Stomach smooth muscle (tissue), 2 donors: ENCODE data around the gene IL1R2.

Experiments
- H3K27ac ChIP-seq: one replicate; pipeline ENCODE4 v1.7.0; 2013; ENCODE audit warnings: mild to moderate bottlenecking, low read length, inconsistent platforms
- H3K27me3 ChIP-seq, 2 donors: one replicate each; pipeline ENCODE4 v1.7.0; 2013; ENCODE audit warnings: low read length in 2 of 2; ENCODE audit not compliant: insufficient read depth in 2 of 2, control insufficient read depth in 1 of 2
- H3K36me3 ChIP-seq, 2 donors: one replicate each; pipeline ENCODE4 v1.7.0; 2013; ENCODE audit warnings: low read length in 2 of 2; ENCODE audit not compliant: control insufficient read depth in 2 of 2, insufficient read depth in 2 of 2
- H3K4me1 ChIP-seq: one replicate; pipeline ENCODE4 v1.7.0; 2013; ENCODE audit warnings: low read length; ENCODE audit not compliant: control insufficient read depth, insufficient read depth
- H3K4me3 ChIP-seq, 2 donors: one replicate each; pipeline ENCODE4 v1.7.0; 2013; ENCODE audit warnings: low read length in 2 of 2
- H3K9ac ChIP-seq, 2 donors: one replicate each; pipeline ENCODE4 v1.7.0; 2013; ENCODE audit warnings: low read length in 2 of 2, mild to moderate bottlenecking in 1 of 2
- H3K9me3 ChIP-seq, 2 donors: one replicate each; pipeline ENCODE4 v1.7.0; 2013; ENCODE audit warnings: low read length in 2 of 2; ENCODE audit not compliant: control insufficient read depth in 2 of 2
- donor health status: healthy.
- donor health status: Pancreatic carcinoma.

IL1R2 gene

GRCh38 chr2:102030855-102031527, 39.2 kb downstream of the IL1R2 start:
- Histone ChIP-seq H3K9ac (no peak overlapping the region), H3K27me3 (no peaks in the 10 kb centered on the region), H3K27ac (no peak overlapping the region), H3K4me3 (no peak overlapping the region), H3K9me3 (peaks cover 0 to 2% of the 10 kb centered on the region in 2 donors), H3K36me3 (no peaks in the 10 kb centered on the region), H3K4me1 (peaks cover 8% of the 10 kb centered on the region)

GRCh38 chr2:102032368-102033030, 40.7 kb downstream of the IL1R2 start:
- H3K27ac ChIP-seq = no peak overlapping the region
- H3K4me1 ChIP-seq = peaks cover 6% of the 10 kb centered on the region
- H3K9ac ChIP-seq = no peak overlapping the region
- peaks cover 0 to 2% of the 10 kb centered on the region in 2 donors for H3K9me3 ChIP-seq
- no peak overlapping the region for H3K4me3 ChIP-seq
- H3K36me3 ChIP-seq = no peaks in the 10 kb centered on the region
- H3K27me3 ChIP-seq = no peaks in the 10 kb centered on the region

DNA sequence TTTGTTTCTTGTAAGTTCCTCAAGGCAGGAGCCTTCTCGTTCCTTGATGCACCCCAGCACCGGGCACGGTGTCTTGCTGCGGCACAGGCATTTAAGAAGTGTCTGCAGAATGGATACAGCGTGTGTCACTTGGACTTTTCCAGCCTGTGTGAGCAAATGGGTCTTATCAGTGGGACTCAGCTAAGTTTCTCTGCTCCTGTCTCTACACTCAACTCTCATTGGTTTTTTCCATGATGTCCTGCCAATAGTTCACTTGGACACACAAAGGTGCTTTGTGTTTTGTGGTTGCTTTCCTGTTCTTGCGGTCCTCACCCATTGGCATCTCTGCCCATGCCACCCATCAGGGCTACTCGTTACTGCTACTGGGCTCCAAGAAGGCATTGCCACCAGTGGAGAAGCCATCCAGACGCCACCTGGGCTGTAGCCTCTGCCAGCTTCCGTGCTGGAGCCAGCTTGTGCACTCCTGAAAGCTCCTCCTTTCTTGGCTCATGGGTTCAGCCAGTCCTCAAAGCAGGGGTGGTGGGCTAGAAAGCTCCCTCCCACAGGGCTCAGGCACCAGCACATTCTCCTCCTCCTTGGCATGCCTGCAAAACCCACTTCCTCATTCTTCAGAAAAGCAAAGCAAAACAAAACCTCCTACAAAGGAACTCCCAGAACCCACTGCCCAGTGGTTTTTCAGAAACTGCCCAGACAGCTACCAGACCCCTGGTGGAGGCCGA, 41.4 kb downstream of the IL1R2 start:
- Histone ChIP-seq H3K36me3 (no peaks in the 10 kb centered on the region), H3K27ac (no peak overlapping the region), H3K9ac (no peak overlapping the region), H3K4me1 (peaks cover 6% of the 10 kb centered on the region), H3K27me3 (no peaks in the 10 kb centered on the region), H3K4me3 (no peak overlapping the region), H3K9me3 (peaks cover 0 to 2% of the 10 kb centered on the region in 2 donors)

- Histone ChIP-seq H3K27ac (no peak overlapping the region), H3K9me3 (peaks cover 0 to 2% of the 10 kb centered on the region in 2 donors), H3K27me3 (no peaks in the 10 kb centered on the region), H3K36me3 (no peaks in the 10 kb centered on the region), H3K4me1 (peaks cover 6% of the 10 kb centered on the region), H3K9ac (no peak overlapping the region), H3K4me3 (no peak overlapping the region)
Measured at GRCh38 chr2:102033750-102034682, 42.3 kb downstream of the IL1R2 start.

DNA sequence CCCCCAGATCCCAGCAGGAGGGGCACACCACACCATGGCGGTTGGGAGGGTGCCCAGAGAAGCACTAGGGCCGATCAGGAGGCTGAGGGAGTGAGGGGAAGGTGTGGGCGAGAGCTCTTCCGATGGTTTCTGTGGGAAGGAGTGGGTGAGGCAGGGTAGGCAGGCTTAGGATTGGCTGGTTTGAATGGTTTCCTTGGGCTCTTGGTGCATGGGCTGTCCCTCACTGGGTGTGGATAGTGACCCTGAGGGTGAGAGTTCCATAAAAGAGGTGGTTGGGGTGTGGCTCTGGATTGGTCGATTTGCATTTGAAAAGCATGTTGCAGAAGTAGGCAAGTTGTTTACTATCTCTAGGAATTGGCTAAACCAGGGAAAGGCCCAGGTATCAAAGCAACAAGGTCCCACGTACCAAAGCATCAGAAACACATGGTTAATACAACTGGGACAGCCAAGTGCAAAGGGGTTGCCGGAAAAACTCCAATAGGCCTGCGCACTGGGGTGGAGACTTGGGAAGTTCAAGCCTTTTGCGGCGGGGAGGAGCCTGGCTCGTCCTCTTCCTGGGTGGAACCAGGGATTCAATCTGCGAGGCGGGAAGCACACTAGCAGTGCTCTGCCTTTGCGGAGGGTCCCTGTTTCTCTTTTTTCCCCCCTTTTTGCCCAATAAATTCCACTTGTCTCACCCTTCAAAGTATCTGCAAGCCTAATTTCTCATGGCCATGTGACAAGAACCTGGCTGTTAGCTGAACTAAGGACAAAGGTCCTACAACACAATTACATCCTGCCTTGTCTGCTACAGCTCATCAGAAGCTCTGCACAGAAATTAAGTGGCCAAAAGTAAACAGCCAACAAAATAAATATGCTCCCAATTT, 43.2 kb downstream of the IL1R2 start:
- Histone ChIP-seq H3K27me3 (no peaks in the 10 kb centered on the region), H3K27ac (no peak overlapping the region), H3K9me3 (peaks cover 0 to 1% of the 10 kb centered on the region in 2 donors), H3K4me1 (peaks cover 6% of the 10 kb centered on the region), H3K36me3 (no peaks in the 10 kb centered on the region), H3K9ac (no peak overlapping the region), H3K4me3 (no peak overlapping the region)

- Histone ChIP-seq H3K9ac (peak overlapping the region in 1 of 2 donors; percentile 4), H3K4me3 (no peak overlapping the region), H3K27ac (no peak overlapping the region), H3K9me3 (no peaks in the 10 kb centered on the region), H3K36me3 (no peaks in the 10 kb centered on the region), H3K27me3 (peaks cover 0 to 2% of the 10 kb centered on the region in 2 donors), H3K4me1 (peaks cover 6% of the 10 kb centered on the region)
Measured at GRCh38 chr2:102037681-102038080, 45.9 kb downstream of the IL1R2 start.

- no peak overlapping the region for H3K4me3 ChIP-seq
- no peak overlapping the region for H3K27ac ChIP-seq
- H3K27me3 ChIP-seq = peaks cover 0 to 2% of the 10 kb centered on the region in 2 donors
- H3K36me3 ChIP-seq = no peaks in the 10 kb centered on the region
- peaks cover 6% of the 10 kb centered on the region for H3K4me1 ChIP-seq
- no peaks in the 10 kb centered on the region for H3K9me3 ChIP-seq
- H3K9ac ChIP-seq = no peak overlapping the region
Measured at GRCh38 chr2:102040229-102040628, 48.5 kb downstream of the IL1R2 start.

- no peak overlapping the region for H3K9ac ChIP-seq
- H3K9me3 ChIP-seq = no peaks in the 10 kb centered on the region
- peaks cover 0 to 2% of the 10 kb centered on the region in 2 donors for H3K27me3 ChIP-seq
- H3K4me1 ChIP-seq = peaks cover 12% of the 10 kb centered on the region
- no peaks in the 10 kb centered on the region for H3K36me3 ChIP-seq
- no peak overlapping the region for H3K27ac ChIP-seq
- no peak overlapping the region for H3K4me3 ChIP-seq
Measured at GRCh38 chr2:102041351-102041750, 49.6 kb downstream of the IL1R2 start.

DNA sequence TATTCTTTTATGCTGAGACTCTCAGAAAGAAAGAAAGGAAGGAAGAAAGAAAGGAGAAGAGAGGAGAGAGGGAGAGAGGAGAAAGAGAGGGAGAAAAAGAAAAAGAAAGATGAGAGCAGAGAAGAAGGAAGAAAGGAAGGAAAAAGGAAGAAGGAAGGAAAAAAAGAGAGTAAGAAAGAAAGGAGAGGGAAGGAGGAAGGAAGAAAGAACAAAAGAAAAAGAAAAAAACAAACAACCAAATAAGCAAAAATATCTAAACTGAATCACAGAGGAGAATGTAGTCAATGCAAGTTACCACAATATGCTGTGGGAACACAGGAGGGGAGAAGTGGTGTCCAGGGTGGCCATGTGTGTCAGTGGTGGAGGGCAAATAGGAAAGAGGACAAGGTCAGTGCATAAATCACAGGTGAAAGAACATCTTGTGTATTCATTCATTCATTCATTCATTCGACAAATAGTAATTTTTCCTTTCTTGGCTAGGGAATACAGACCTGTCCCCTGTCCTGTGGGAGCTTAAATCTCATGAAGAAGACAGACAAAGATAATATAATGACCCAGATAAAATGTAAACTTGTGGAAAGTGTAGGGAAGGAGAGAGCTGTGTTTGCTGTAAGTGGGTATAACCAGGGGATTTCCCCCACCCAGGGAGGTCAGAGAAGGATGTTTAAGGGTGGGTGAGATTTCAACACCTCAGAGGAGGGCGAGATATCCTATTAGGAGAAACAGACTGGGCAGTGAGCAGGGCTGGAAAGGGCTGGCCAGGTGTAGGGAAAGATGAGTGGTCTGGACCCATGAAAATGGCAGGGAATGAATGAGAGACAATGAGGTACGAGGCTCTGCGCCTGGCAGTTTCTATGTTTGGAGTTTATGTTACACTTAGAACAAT, 50.7 kb downstream of the IL1R2 start:
- Histone ChIP-seq H3K9me3 (no peaks in the 10 kb centered on the region), H3K27ac (no peak overlapping the region), H3K27me3 (peaks cover 0 to 2% of the 10 kb centered on the region in 2 donors), H3K36me3 (no peaks in the 10 kb centered on the region), H3K4me3 (no peak overlapping the region), H3K9ac (no peak overlapping the region), H3K4me1 (peaks cover 11% of the 10 kb centered on the region)
